Astrocyte of the spinal cord (primary cell): ENCODE measurements around the gene COL16A1.

Source experiments
- DNase-seq: peaks from one replicate; pipeline ENCODE4 v3.0.0; 2011; ENCODE audit warnings: low read depth, low spot score
- H3K4me3 ChIP-seq: 2 replicates; pipeline ENCODE4 v1.5.1; 2011; ENCODE audit warnings: low read depth, mild to moderate bottlenecking, low read length, moderate library complexity
- CTCF ChIP-seq: IDR thresholded peaks from 2 replicates; pipeline ENCODE4 v1.5.1; 2012; ENCODE audit warnings: low read depth, mild to moderate bottlenecking, low read length, inconsistent platforms
- in situ Hi-C: cut with HindIII; loops from 2 replicates; pipeline ENCODE4 v1.10.0; 2017; ENCODE audit warnings: low sequenced_read_pairs

COL16A1 gene

GRCh38 chr1:31648190-31648589, 55.6 kb downstream of the COL16A1 start:
- no peak for TF ChIP-seq CTCF
- no peak for DNase-seq
- H3K4me3 ChIP-seq: no peak overlapping the region
- in situ Hi-C loops: no loop called here

GRCh38 chr1:31647106-31647505, 56.7 kb downstream of the COL16A1 start:
- DNase-seq: no peak
- no peak for TF ChIP-seq CTCF

GRCh38 chr1:31646259-31646960, 57.4 kb downstream of the COL16A1 start:
- in situ Hi-C loops: no loop called here
- no peak for DNase-seq
- no peak for TF ChIP-seq CTCF
- H3K4me3 ChIP-seq: no peak overlapping the region

More at GRCh38 chr1:31647106-31647505, 56.7 kb downstream of the COL16A1 start:
- in situ Hi-C loops: no loop called here
- H3K4me3 ChIP-seq: no peak overlapping the region

GRCh38 chr1:31645274-31645568, 58.6 kb downstream of the COL16A1 start:
- DNase-seq: no peak
- no peak for TF ChIP-seq CTCF
- H3K4me3 ChIP-seq: peak overlapping the region; percentile 86
- in situ Hi-C loops: no loop called here

- TF ChIP-seq CTCF: no peak
- in situ Hi-C loops: no loop called here
Measured at GRCh38 chr1:31644560-31645273, 59.1 kb downstream of the COL16A1 start, which contains the start of gene PEF1. Gene PEF1 (minus strand): TSS chr1:31644876. CDS start chr1:31644864, 12 bp downstream.

GRCh38 chr1:31643976-31644559, 59.7 kb downstream of the COL16A1 start:
- in situ Hi-C loops: no loop called here
- no peak for TF ChIP-seq CTCF
- no peak for DNase-seq

More at GRCh38 chr1:31644560-31645273, 59.1 kb downstream of the COL16A1 start, which contains the start of gene PEF1:
- DNase-seq: peak; percentile 98
- peak within 1 kb of the TSS; percentile 86 for H3K4me3 ChIP-seq

More at GRCh38 chr1:31643976-31644559, 59.7 kb downstream of the COL16A1 start:
- H3K4me3 ChIP-seq: peak overlapping the region; percentile 86
